GM12801 (cell line): ENCODE results near the gene PLCB4.

Source experiments
- CTCF ChIP-seq: IDR thresholded peaks from one replicate; pipeline ENCODE4 v1.5.1; 2011; ENCODE audit warnings: control low read depth; ENCODE audit not compliant: insufficient read length; ENCODE audit errors: extremely low read depth

The PLCB4 gene

GRCh38 chr20:9375221-9375681 is 306.4 kb downstream of the PLCB4 start:
- TF ChIP-seq CTCF, result no peak

GRCh38 chr20:9377007-9377406 is 308.1 kb downstream of the PLCB4 start:
- no peak for TF ChIP-seq CTCF

DNA sequence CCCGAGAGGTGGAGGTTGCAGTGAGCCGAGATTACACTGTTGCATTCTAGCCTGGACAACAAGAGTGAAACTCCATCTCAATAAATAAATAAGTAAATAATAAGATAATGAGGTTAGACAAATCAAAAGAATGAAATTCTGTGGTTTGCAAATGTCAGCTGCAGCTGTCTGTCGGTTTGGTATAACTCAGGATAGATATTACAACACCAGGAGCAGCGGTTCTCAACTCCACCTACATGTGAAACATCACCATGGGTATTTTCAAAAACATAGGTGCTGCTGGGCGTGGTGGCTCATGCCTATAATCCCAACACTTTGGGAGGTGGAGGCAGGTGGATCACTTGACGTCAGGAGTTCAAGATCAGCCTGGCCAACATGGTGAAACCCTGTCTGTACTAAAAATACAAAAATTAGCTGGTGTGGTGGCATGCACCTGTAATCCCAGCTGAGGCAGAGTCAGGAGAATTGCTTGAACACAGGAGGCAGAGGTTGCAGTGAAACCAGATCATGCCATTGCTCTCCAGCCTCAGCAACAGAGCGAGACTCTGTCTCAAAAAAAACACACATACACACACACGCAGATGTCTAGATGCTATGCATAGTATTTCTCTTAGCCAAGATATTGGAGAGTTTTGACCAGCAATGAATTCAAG is 319.4 kb downstream of the PLCB4 start:
- TF ChIP-seq CTCF, result no peak

GRCh38 chr20:9388813-9389161 is 319.9 kb downstream of the PLCB4 start:
- no peak for TF ChIP-seq CTCF

- TF ChIP-seq CTCF, result no peak
These were observed 320.5 kb downstream of the PLCB4 start for GRCh38 chr20:9389346-9389745.

DNA sequence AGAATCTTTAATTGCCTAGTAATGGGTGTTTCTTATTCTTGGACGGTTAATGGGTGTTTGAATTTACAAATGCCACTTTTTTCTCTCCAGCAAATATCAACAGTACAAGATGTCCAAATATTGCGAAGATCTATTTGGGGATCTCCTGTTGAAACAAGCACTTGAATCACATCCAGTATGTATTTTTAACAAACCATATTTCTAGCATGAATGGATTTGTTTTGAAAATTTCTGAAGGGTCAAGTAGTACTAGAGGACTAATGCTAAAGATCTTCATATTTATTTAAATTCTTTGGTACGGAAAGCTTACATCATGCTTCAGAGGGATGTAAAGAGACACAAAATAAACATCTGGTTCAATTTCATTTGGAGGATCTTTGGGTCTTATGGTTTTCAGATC is 321.6 kb downstream of the PLCB4 start:
- TF ChIP-seq CTCF, result no peak

GRCh38 chr20:9392892-9393857 is 324.3 kb downstream of the PLCB4 start:
- no peak for TF ChIP-seq CTCF
